ENCODE data around the gene NUP85.

The NUP85 gene

GRCh38 chr17:75231741-75232464, 26.4 kb downstream of the NUP85 start:
- H3K4me1 ChIP-seq (ENCODE audit: control insufficient read depth in 1 of 2, insufficient read depth in 2 of 2, low read length in 2 of 2), result peaks cover 0 to 6% of the 10 kb centered on the region in 2 donors
- no peaks in the 10 kb centered on the region for H3K9me3 ChIP-seq (ENCODE audit: control insufficient read depth in 1 of 2, low read length in 2 of 2)
- H3K4me3 ChIP-seq (ENCODE audit: low read depth in 1 of 2, low read length in 2 of 2), result no peak overlapping the region
- H3K27ac ChIP-seq (ENCODE audit: low read length), result no peak overlapping the region
- H3K36me3 ChIP-seq (ENCODE audit: control insufficient read depth in 1 of 2, insufficient read depth in 2 of 2, low read length in 2 of 2), result peaks cover 54 to 69% of the 10 kb centered on the region in 2 donors
- H3K27me3 ChIP-seq (ENCODE audit: low read depth, low read length), result no peaks in the 10 kb centered on the region

- no peaks in the 10 kb centered on the region for H3K27me3 ChIP-seq (ENCODE audit: low read depth, low read length)
- H3K4me1 ChIP-seq (ENCODE audit: control insufficient read depth in 1 of 2, insufficient read depth in 2 of 2, low read length in 2 of 2), result peaks cover 0 to 6% of the 10 kb centered on the region in 2 donors
- no peaks in the 10 kb centered on the region for H3K9me3 ChIP-seq (ENCODE audit: control insufficient read depth in 1 of 2, low read length in 2 of 2)
- H3K36me3 ChIP-seq (ENCODE audit: control insufficient read depth in 1 of 2, insufficient read depth in 2 of 2, low read length in 2 of 2), result peaks cover 59 to 75% of the 10 kb centered on the region in 2 donors
- no peak overlapping the region for H3K4me3 ChIP-seq (ENCODE audit: low read depth in 1 of 2, low read length in 2 of 2)
- H3K27ac ChIP-seq (ENCODE audit: low read length), result no peak overlapping the region
Measured at GRCh38 chr17:75232786-75233185, 27.3 kb downstream of the NUP85 start.

- H3K27me3 ChIP-seq (ENCODE audit: low read depth, low read length), result no peaks in the 10 kb centered on the region
Measured at GRCh38 chr17:75237100-75238014, 31.9 kb downstream of the NUP85 start.

GRCh38 chr17:75238020-75238580, 32.6 kb downstream of the NUP85 start:
- no peak overlapping the region for H3K27ac ChIP-seq (ENCODE audit: low read length)

More at GRCh38 chr17:75237100-75238014, 31.9 kb downstream of the NUP85 start:
- no peak overlapping the region for H3K4me3 ChIP-seq (ENCODE audit: low read depth in 1 of 2, low read length in 2 of 2)
- H3K36me3 ChIP-seq (ENCODE audit: control insufficient read depth in 1 of 2, insufficient read depth in 2 of 2, low read length in 2 of 2), result peaks cover 59 to 88% of the 10 kb centered on the region in 2 donors
- no peak overlapping the region for H3K27ac ChIP-seq (ENCODE audit: low read length)
- H3K9me3 ChIP-seq (ENCODE audit: control insufficient read depth in 1 of 2, low read length in 2 of 2), result no peaks in the 10 kb centered on the region
- H3K4me1 ChIP-seq (ENCODE audit: control insufficient read depth in 1 of 2, insufficient read depth in 2 of 2, low read length in 2 of 2), result no peaks in the 10 kb centered on the region

GRCh38 chr17:75238684-75239191, 33.3 kb downstream of the NUP85 start:
- H3K4me3 ChIP-seq (ENCODE audit: low read depth in 1 of 2, low read length in 2 of 2), result no peak overlapping the region
- no peak overlapping the region for H3K27ac ChIP-seq (ENCODE audit: low read length)

More at GRCh38 chr17:75238020-75238580, 32.6 kb downstream of the NUP85 start:
- Histone ChIP-seq H3K36me3 (ENCODE audit: control insufficient read depth in 1 of 2, insufficient read depth in 2 of 2, low read length in 2 of 2) (peaks cover 59 to 88% of the 10 kb centered on the region in 2 donors), H3K27me3 (ENCODE audit: low read depth, low read length) (no peaks in the 10 kb centered on the region), H3K4me1 (ENCODE audit: control insufficient read depth in 1 of 2, insufficient read depth in 2 of 2, low read length in 2 of 2) (no peaks in the 10 kb centered on the region), H3K4me3 (ENCODE audit: low read depth in 1 of 2, low read length in 2 of 2) (no peak overlapping the region), H3K9me3 (ENCODE audit: control insufficient read depth in 1 of 2, low read length in 2 of 2) (no peaks in the 10 kb centered on the region)

GRCh38 chr17:75239214-75239613, 33.7 kb downstream of the NUP85 start:
- Histone ChIP-seq H3K27ac (ENCODE audit: low read length) (no peak overlapping the region), H3K4me3 (ENCODE audit: low read depth in 1 of 2, low read length in 2 of 2) (no peak overlapping the region)

More at GRCh38 chr17:75238684-75239191, 33.3 kb downstream of the NUP85 start:
- peaks cover 65 to 94% of the 10 kb centered on the region in 2 donors for H3K36me3 ChIP-seq (ENCODE audit: control insufficient read depth in 1 of 2, insufficient read depth in 2 of 2, low read length in 2 of 2)
- no peaks in the 10 kb centered on the region for H3K9me3 ChIP-seq (ENCODE audit: control insufficient read depth in 1 of 2, low read length in 2 of 2)
- no peaks in the 10 kb centered on the region for H3K4me1 ChIP-seq (ENCODE audit: control insufficient read depth in 1 of 2, insufficient read depth in 2 of 2, low read length in 2 of 2)
- H3K27me3 ChIP-seq (ENCODE audit: low read depth, low read length), result no peaks in the 10 kb centered on the region

GRCh38 chr17:75239778-75240393, 34.4 kb downstream of the NUP85 start:
- H3K36me3 ChIP-seq (ENCODE audit: control insufficient read depth in 1 of 2, insufficient read depth in 2 of 2, low read length in 2 of 2), result peaks cover 64 to 98% of the 10 kb centered on the region in 2 donors

More at GRCh38 chr17:75239214-75239613, 33.7 kb downstream of the NUP85 start:
- Histone ChIP-seq H3K4me1 (ENCODE audit: control insufficient read depth in 1 of 2, insufficient read depth in 2 of 2, low read length in 2 of 2) (no peaks in the 10 kb centered on the region), H3K9me3 (ENCODE audit: control insufficient read depth in 1 of 2, low read length in 2 of 2) (no peaks in the 10 kb centered on the region), H3K36me3 (ENCODE audit: control insufficient read depth in 1 of 2, insufficient read depth in 2 of 2, low read length in 2 of 2) (peaks cover 68 to 98% of the 10 kb centered on the region in 2 donors), H3K27me3 (ENCODE audit: low read depth, low read length) (no peaks in the 10 kb centered on the region)

GRCh38 chr17:75240394-75241142, 35.1 kb downstream of the NUP85 start:
- no peaks in the 10 kb centered on the region for H3K9me3 ChIP-seq (ENCODE audit: control insufficient read depth in 1 of 2, low read length in 2 of 2)
- H3K27me3 ChIP-seq (ENCODE audit: low read depth, low read length), result no peaks in the 10 kb centered on the region
- H3K27ac ChIP-seq (ENCODE audit: low read length), result no peak overlapping the region
- no peaks in the 10 kb centered on the region for H3K4me1 ChIP-seq (ENCODE audit: control insufficient read depth in 1 of 2, insufficient read depth in 2 of 2, low read length in 2 of 2)
- H3K36me3 ChIP-seq (ENCODE audit: control insufficient read depth in 1 of 2, insufficient read depth in 2 of 2, low read length in 2 of 2), result peaks cover 64 to 98% of the 10 kb centered on the region in 2 donors
- H3K4me3 ChIP-seq (ENCODE audit: low read depth in 1 of 2, low read length in 2 of 2), result no peak overlapping the region

More at GRCh38 chr17:75239778-75240393, 34.4 kb downstream of the NUP85 start:
- Histone ChIP-seq H3K27ac (ENCODE audit: low read length) (no peak overlapping the region), H3K27me3 (ENCODE audit: low read depth, low read length) (no peaks in the 10 kb centered on the region), H3K4me3 (ENCODE audit: low read depth in 1 of 2, low read length in 2 of 2) (no peak overlapping the region), H3K9me3 (ENCODE audit: control insufficient read depth in 1 of 2, low read length in 2 of 2) (no peaks in the 10 kb centered on the region), H3K4me1 (ENCODE audit: control insufficient read depth in 1 of 2, insufficient read depth in 2 of 2, low read length in 2 of 2) (no peaks in the 10 kb centered on the region)

- H3K36me3 ChIP-seq (ENCODE audit: control insufficient read depth in 1 of 2, insufficient read depth in 2 of 2, low read length in 2 of 2), result peaks cover 68 to 98% of the 10 kb centered on the region in 2 donors
- no peak overlapping the region for H3K27ac ChIP-seq (ENCODE audit: low read length)
Measured at GRCh38 chr17:75241143-75241430, 35.6 kb downstream of the NUP85 start.

GRCh38 chr17:75241502-75241901, 36.0 kb downstream of the NUP85 start:
- Histone ChIP-seq H3K27ac (ENCODE audit: low read length) (no peak overlapping the region), H3K4me1 (ENCODE audit: control insufficient read depth in 1 of 2, insufficient read depth in 2 of 2, low read length in 2 of 2) (no peaks in the 10 kb centered on the region), H3K9me3 (ENCODE audit: control insufficient read depth in 1 of 2, low read length in 2 of 2) (no peaks in the 10 kb centered on the region), H3K4me3 (ENCODE audit: low read depth in 1 of 2, low read length in 2 of 2) (no peak overlapping the region), H3K27me3 (ENCODE audit: low read depth, low read length) (no peaks in the 10 kb centered on the region), H3K36me3 (ENCODE audit: control insufficient read depth in 1 of 2, insufficient read depth in 2 of 2, low read length in 2 of 2) (peaks cover 68 to 98% of the 10 kb centered on the region in 2 donors)

More at GRCh38 chr17:75241143-75241430, 35.6 kb downstream of the NUP85 start:
- Histone ChIP-seq H3K4me3 (ENCODE audit: low read depth in 1 of 2, low read length in 2 of 2) (no peak overlapping the region), H3K4me1 (ENCODE audit: control insufficient read depth in 1 of 2, insufficient read depth in 2 of 2, low read length in 2 of 2) (no peaks in the 10 kb centered on the region), H3K9me3 (ENCODE audit: control insufficient read depth in 1 of 2, low read length in 2 of 2) (no peaks in the 10 kb centered on the region), H3K27me3 (ENCODE audit: low read depth, low read length) (no peaks in the 10 kb centered on the region)

Measured in muscle layer of duodenum (tissue), 2 donors.